GM12874 (cell line): ENCODE data around the gene TM9SF4.

ENCODE experiments used
- TF ChIP-seq, protein P1 (sequence below): IDR thresholded peaks from 2 replicates; pipeline ENCODE4 v1.5.1; 2011; ENCODE audit warnings: low read depth, mild to moderate bottlenecking, control low read depth, low read length, moderate library complexity; ENCODE audit not compliant: insufficient read depth

The TM9SF4 gene

GRCh38 chr20:32190616-32191415, 81.3 kb downstream of the TM9SF4 start:
- TF ChIP-seq, protein P1, sequence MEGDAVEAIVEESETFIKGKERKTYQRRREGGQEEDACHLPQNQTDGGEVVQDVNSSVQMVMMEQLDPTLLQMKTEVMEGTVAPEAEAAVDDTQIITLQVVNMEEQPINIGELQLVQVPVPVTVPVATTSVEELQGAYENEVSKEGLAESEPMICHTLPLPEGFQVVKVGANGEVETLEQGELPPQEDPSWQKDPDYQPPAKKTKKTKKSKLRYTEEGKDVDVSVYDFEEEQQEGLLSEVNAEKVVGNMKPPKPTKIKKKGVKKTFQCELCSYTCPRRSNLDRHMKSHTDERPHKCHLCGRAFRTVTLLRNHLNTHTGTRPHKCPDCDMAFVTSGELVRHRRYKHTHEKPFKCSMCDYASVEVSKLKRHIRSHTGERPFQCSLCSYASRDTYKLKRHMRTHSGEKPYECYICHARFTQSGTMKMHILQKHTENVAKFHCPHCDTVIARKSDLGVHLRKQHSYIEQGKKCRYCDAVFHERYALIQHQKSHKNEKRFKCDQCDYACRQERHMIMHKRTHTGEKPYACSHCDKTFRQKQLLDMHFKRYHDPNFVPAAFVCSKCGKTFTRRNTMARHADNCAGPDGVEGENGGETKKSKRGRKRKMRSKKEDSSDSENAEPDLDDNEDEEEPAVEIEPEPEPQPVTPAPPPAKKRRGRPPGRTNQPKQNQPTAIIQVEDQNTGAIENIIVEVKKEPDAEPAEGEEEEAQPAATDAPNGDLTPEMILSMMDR = no peak

DNA sequence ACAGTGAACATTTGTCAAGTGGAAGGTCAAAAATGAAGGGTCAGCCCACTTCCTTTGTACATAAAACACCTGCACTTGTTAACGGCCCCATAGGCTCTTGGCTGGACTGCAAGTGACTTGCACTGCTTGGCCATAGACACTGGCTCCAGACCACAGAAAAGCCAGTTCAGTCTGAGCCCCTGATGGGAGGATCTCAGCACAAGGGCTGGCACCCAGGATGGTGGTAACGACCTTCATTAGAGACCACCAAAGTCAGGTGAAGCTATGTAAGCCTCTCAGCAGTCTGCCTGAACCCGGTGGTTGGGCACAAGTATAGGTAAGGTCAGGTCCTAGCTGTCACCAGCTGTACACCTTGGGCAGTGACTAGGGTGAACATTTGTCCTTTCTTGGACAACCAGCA, 81.9 kb downstream of the TM9SF4 start:
- TF ChIP-seq, protein P1 = no peak

DNA sequence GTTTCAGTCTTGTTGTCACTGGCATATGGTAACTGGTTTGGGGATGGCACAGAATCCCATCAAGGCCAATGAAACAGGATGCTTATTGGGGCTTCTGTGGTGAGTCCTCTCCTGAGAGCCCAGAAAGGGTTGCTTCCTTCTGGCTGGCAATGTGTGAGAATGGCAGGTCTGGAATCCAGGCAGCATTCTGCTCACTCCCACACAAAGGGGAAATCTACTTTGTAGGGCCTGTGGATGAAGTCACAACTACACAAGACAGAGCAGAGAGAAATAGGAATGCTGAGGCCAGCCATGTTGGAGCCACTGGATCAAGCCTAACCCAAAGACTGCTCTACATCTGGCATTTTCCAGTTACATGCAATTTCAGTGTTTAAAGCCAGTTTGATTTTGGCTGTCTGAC, 82.4 kb downstream of the TM9SF4 start:
- TF ChIP-seq, protein P1 = no peak

DNA sequence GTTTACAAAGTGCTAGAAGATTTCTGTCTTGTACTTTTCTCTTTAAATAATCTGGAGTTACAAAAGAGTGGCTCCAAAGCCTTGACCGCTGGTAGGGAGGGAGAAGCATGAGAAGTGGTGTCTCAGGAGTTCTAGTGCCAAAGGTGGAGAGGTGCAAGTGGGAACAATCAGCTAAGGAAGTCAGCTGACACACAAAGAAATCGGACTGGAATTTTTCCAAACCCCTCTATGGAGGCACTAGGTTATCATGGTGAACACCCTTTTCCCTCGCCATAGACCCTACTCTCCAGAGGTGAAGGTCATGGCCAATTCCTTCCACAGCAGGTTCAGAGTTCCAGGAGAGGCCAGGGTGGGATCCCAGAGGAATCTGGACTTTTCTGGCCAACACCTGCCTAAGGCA, 83.2 kb downstream of the TM9SF4 start:
- TF ChIP-seq, protein P1 = no peak

DNA sequence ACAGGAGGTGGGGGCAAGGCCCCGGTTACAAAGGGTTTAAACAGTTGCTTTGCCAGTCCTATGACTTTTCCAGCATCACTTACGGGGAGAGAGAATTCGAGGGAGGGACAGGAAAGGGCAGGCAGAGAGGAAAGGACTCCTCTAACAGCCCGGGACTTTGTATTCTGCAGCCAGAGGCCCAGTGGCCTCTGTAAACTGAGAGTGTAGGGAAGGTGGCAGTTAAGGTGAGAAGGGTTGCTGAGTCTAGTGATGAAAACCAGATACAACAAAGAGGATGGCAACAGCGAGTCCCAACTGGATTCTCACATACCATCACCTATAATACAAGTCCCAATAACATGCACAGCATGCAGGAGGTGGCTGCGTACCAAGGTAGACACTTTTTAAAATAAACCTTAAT, 84.5 kb downstream of the TM9SF4 start:
- TF ChIP-seq, protein P1 = no peak

DNA sequence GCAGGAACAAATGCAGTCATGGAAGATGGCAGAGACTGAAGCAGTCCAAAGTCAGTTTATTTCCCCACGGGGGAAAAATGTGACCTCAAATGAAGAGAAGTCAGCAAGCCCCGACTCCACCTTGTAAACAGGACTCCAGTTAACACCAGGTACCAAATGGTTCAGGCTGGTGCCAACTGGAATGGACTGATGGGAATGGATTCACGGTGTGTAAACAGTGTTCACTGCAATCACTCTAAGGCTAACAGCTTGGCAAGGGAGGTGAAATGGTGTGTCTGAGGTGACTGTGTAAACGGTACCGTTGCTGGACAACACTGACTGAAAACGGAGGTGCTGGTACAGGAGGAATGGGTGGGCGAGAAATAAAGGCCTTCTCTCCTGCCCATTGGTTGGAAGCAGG, 86.1 kb downstream of the TM9SF4 start:
- TF ChIP-seq, protein P1 = no peak

DNA sequence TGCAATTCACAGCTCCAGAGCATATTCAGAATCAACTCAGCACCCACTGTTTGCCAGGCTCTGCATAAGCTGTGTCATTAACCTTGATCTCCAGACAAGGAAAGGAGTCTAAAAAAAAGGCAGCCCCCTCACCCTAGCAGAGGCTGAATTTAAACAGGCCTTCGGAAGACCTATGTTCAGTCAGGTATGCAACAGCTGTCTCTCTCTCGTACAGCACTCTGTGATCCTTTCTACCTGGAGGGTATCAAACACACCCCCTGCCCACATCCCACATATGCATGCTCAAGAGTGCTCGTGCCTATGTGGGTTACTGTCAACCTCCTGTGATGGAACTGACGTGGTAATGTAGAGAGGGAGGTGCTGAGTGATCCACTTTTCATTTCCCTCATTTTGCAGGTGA, 89.5 kb downstream of the TM9SF4 start:
- TF ChIP-seq, protein P1 = no peak
